ENCODE data around the gene SNORC.
A peak's percentile ranks its signal among the peaks of the same experiment; 100 is the strongest.
"Not testable (repeated sequence)": the region's sequence is repeated elsewhere in the genome, so short reads cannot be mapped to it uniquely, and the experiment has no call there.

Gene SNORC

GRCh38 chr2:232896720-232897597 is 26.9 kb downstream of the SNORC start:
- DNase-seq (ENCODE audit: low read depth in 2 of 2): no peak

GRCh38 chr2:232897598-232898408 is 27.7 kb downstream of the SNORC start:
- DNase-seq (ENCODE audit: low read depth in 2 of 2): peak in 1 of 2 experiments; percentile 52

- DNase-seq (ENCODE audit: low read depth in 2 of 2): no peak
These were observed 28.8 kb downstream of the SNORC start for GRCh38 chr2:232898592-232899543.

GRCh38 chr2:232900811-232901735 is 31.0 kb downstream of the SNORC start:
- no peak for DNase-seq (ENCODE audit: low read depth in 2 of 2)

- DNase-seq (ENCODE audit: low read depth in 2 of 2): peak in 1 of 2 experiments; percentile 40
These were observed 31.9 kb downstream of the SNORC start for GRCh38 chr2:232901736-232902578.

GRCh38 chr2:232903989-232904388 is 33.9 kb downstream of the SNORC start:
- no peak for DNase-seq (ENCODE audit: low read depth in 2 of 2)

- DNase-seq (ENCODE audit: low read depth in 2 of 2): not testable (repeated sequence)
These were observed 37.0 kb downstream of the SNORC start for GRCh38 chr2:232906867-232907717.

GRCh38 chr2:232907718-232908085 is 37.6 kb downstream of the SNORC start:
- DNase-seq (ENCODE audit: low read depth in 2 of 2): not testable (repeated sequence)

GRCh38 chr2:232908695-232909094 is 38.6 kb downstream of the SNORC start:
- DNase-seq (ENCODE audit: low read depth in 2 of 2): no peak

GRCh38 chr2:232910376-232910775 is 40.3 kb downstream of the SNORC start:
- DNase-seq (ENCODE audit: low read depth in 2 of 2): no peak

- no peak for DNase-seq (ENCODE audit: low read depth in 2 of 2)
These were observed 41.7 kb downstream of the SNORC start for GRCh38 chr2:232911712-232912277.

GRCh38 chr2:232913903-232914302 is 43.8 kb downstream of the SNORC start:
- DNase-seq (ENCODE audit: low read depth in 2 of 2): no peak

GRCh38 chr2:232919141-232919540 is 49.1 kb downstream of the SNORC start:
- DNase-seq (ENCODE audit: low read depth in 2 of 2): no peak

GRCh38 chr2:232920055-232920454 is 50.0 kb downstream of the SNORC start:
- DNase-seq (ENCODE audit: low read depth in 2 of 2): no peak

GRCh38 chr2:232920760-232921159 is 50.7 kb downstream of the SNORC start:
- no peak for DNase-seq (ENCODE audit: low read depth in 2 of 2)

GRCh38 chr2:232924433-232924832 is 54.4 kb downstream of the SNORC start:
- no peak for DNase-seq (ENCODE audit: low read depth in 2 of 2)

- no peak for DNase-seq (ENCODE audit: low read depth in 2 of 2)
These were observed 55.2 kb downstream of the SNORC start for GRCh38 chr2:232925153-232925820.

GRCh38 chr2:232925821-232926156 is 55.7 kb downstream of the SNORC start:
- no peak for DNase-seq (ENCODE audit: low read depth in 2 of 2)
